GM23338 (cell line): ENCODE measurements around the gene TRPV5. TPM values are rescaled to one million over a fixed set of nuclear protein-coding genes. Genes with fewer than 3 reads are reported as not detected.

ENCODE experiments used
- ATAC-seq: fragments of 200-7000 bp; cut with Tn5 transposase; 3 replicates; pipeline ENCODE4 v1.9.1; 2020
- DNase-seq: peaks from one replicate; pipeline ENCODE4 v3.0.0-alpha.2; 2015; ENCODE audit warnings: low spot score
- H2AFZ ChIP-seq: fragments of 200-600 bp; sonication (generic); 2 replicates; pipeline ENCODE4 v1.8.0; 2016; ENCODE audit warnings: antibody characterized with exemption, mild to moderate bottlenecking, moderate library complexity
- H3F3A ChIP-seq: fragments of 200-600 bp; sonication (generic); replicated peaks from 2 replicates; pipeline ENCODE4 v1.8.0; 2017; ENCODE audit warnings: antibody characterized with exemption, mixed run types, low read depth
- H3K27ac ChIP-seq: fragments of 200-600 bp; sonication (generic); 2 replicates; pipeline ENCODE4 v1.6.1; 2016; ENCODE audit warnings: low read depth
- H3K27me3 ChIP-seq: fragments of 200-600 bp; sonication (generic); 2 replicates; pipeline ENCODE4 v1.8.0; 2016; ENCODE audit warnings: mild to moderate bottlenecking, mixed run types, moderate library complexity; ENCODE audit not compliant: insufficient read depth
- H3K36me3 ChIP-seq: fragments of 200-600 bp; sonication (generic); 2 replicates; pipeline ENCODE4 v1.8.0; 2016; ENCODE audit warnings: mild to moderate bottlenecking; ENCODE audit not compliant: insufficient read depth
- H3K4me1 ChIP-seq: fragments of 200-600 bp; sonication (generic); 2 replicates; pipeline ENCODE4 v1.8.0; 2016; ENCODE audit warnings: mild to moderate bottlenecking, moderate library complexity; ENCODE audit not compliant: insufficient read depth
- H3K4me2 ChIP-seq: fragments of 200-600 bp; sonication (generic); 2 replicates; pipeline ENCODE4 v1.7.1; 2017; ENCODE audit warnings: mixed run types
- H3K4me3 ChIP-seq: fragments of 200-600 bp; sonication (generic); 2 replicates; pipeline ENCODE4 v1.6.1; 2016; ENCODE audit warnings: mixed run types
- H3K79me2 ChIP-seq: fragments of 200-600 bp; sonication (generic); replicated peaks from 2 replicates; pipeline ENCODE4 v1.8.0; 2017; ENCODE audit warnings: mild to moderate bottlenecking; ENCODE audit not compliant: insufficient read depth
- H3K9me2 ChIP-seq: fragments of 200-600 bp; sonication (generic); 2 replicates; pipeline ENCODE4 v1.8.0; 2017; ENCODE audit not compliant: insufficient read depth
- H4K20me1 ChIP-seq: fragments of 200-600 bp; sonication (generic); replicated peaks from 2 replicates; pipeline ENCODE4 v1.8.0; 2017; ENCODE audit warnings: mild to moderate bottlenecking; ENCODE audit not compliant: insufficient read depth
- H3K27ac Mint-ChIP-seq: 2 replicates; pipeline ENCODE4 v1.8.0; 2020; ENCODE audit warnings: inconsistent platforms, mild to moderate bottlenecking, moderate library complexity, mixed read lengths
- H3K27me3 Mint-ChIP-seq: 3 replicates; pipeline ENCODE4 v1.8.0; 2022; ENCODE audit warnings: low read depth, mild to moderate bottlenecking, moderate library complexity, mixed read lengths, inconsistent platforms; ENCODE audit not compliant: insufficient read depth, poor library complexity
- H3K36me3 Mint-ChIP-seq: 3 replicates; pipeline ENCODE4 v1.8.0; 2021; ENCODE audit warnings: low read depth, mild to moderate bottlenecking, inconsistent platforms, moderate library complexity, mixed read lengths
- H3K4me1 Mint-ChIP-seq: 3 replicates; pipeline ENCODE4 v1.8.0; 2020; ENCODE audit warnings: mild to moderate bottlenecking, inconsistent platforms, mixed read lengths
- H3K4me3 Mint-ChIP-seq: 3 replicates; pipeline ENCODE4 v1.8.0; 2021; ENCODE audit warnings: moderate library complexity, mild to moderate bottlenecking, inconsistent platforms, mixed read lengths
- H3K9me3 Mint-ChIP-seq: 3 replicates; pipeline ENCODE4 v1.8.0; 2020; ENCODE audit warnings: moderate library complexity, mild to moderate bottlenecking, inconsistent platforms, mixed read lengths
- CREB1 ChIP-seq: fragments of 250-450 bp; sonication (Bioruptor Pico); IDR thresholded peaks from 2 replicates; pipeline ENCODE4 v1.5.0; 2020; ENCODE audit warnings: low read depth, mild to moderate bottlenecking, moderate library complexity
- JUNB ChIP-seq: IDR thresholded peaks from one replicate; pipeline ENCODE4 v1.6.1; 2016; ENCODE audit warnings: antibody characterized with exemption; ENCODE audit not compliant: unreplicated experiment
- NANOG ChIP-seq: IDR thresholded peaks from 2 replicates; pipeline ENCODE4 v1.6.1; 2016; ENCODE audit warnings: antibody characterized with exemption, borderline replicate concordance
- POLR2AphosphoS5 ChIP-seq: IDR thresholded peaks from 2 replicates; pipeline ENCODE4 v1.6.1; 2016; ENCODE audit warnings: antibody characterized with exemption, low read depth
- REST ChIP-seq: IDR thresholded peaks from one replicate; pipeline ENCODE4 v1.6.1; 2018; ENCODE audit warnings: antibody characterized with exemption; ENCODE audit not compliant: unreplicated experiment
- STAT1 ChIP-seq: IDR thresholded peaks from one replicate; pipeline ENCODE4 v1.6.1; 2016; ENCODE audit warnings: antibody characterized with exemption; ENCODE audit not compliant: unreplicated experiment
- ZNF114 ChIP-seq: fragments of 250-450 bp; sonication (Bioruptor Pico); IDR thresholded peaks from 2 replicates; pipeline ENCODE4 v1.5.0; 2020; ENCODE audit warnings: mild to moderate bottlenecking, moderate library complexity
- ZNF331 ChIP-seq: fragments of 250-450 bp; sonication (Bioruptor Pico); IDR thresholded peaks from 2 replicates; pipeline ENCODE4 v1.5.0; 2020; ENCODE audit warnings: low read depth, mild to moderate bottlenecking, moderate library complexity
- ZNF462 ChIP-seq: fragments of 250-450 bp; sonication (Bioruptor Pico); IDR thresholded peaks from 2 replicates; pipeline ENCODE4 v1.5.0; 2020; ENCODE audit warnings: mild to moderate bottlenecking, moderate library complexity
- polyA plus RNA-seq: library from polyadenylated mRNA; unstranded; fragments of >200 nt; fragmentation: Nextera tagmentation; extraction: Ambion mirVana; gene quantifications from 2 replicates; pipeline ENCODE4 v1.2.1, GENCODE V29; 2016
- total RNA-seq: library from RNA; depleted of rRNA; stranded (reverse); fragments of >200 nt; shearing (Covaris generic); gene quantifications from 2 replicates; pipeline ENCODE4 v1.2.3, GENCODE V29; 2014
- TF ChIP-seq, protein P1 (sequence below), 2 experiments: fragments of 200-600 bp in 1 of 2; sonication (generic) in 1 of 2; conservative IDR thresholded peaks; 2 replicates each; pipeline versions ENCODE4 v1.5.1 to v1.6.1; 2016 to 2017; ENCODE audit warnings: antibody characterized with exemption in 2 of 2, low read depth in 2 of 2, mild to moderate bottlenecking in 2 of 2, moderate library complexity in 1 of 2
- TF ChIP-seq, protein P2 (sequence below): IDR thresholded peaks from 2 replicates; pipeline ENCODE4 v1.6.1; 2016; ENCODE audit warnings: antibody characterized with exemption

Gene TRPV5
- total and polyA plus RNA-seq, 2 experiments from 2014 or later = not detected

- Mint-ChIP-seq H3K4me3 (no peak overlapping the region), H3K9me3 (no peaks in the 10 kb centered on the region), H3K27me3 (peaks cover 6% of the 10 kb centered on the region), H3K36me3 (no peaks in the 10 kb centered on the region), H3K4me1 (peaks cover 3% of the 10 kb centered on the region), H3K27ac (no peak overlapping the region)
- Histone ChIP-seq H3K27ac (no peak overlapping the region), H3K9me2 (0 out of 2 replicates have a peak, but pooled peaks cover 7% of the 10 kb centered on the region), H3K36me3 (no peaks in the 10 kb centered on the region), H4K20me1 (no peaks in the 10 kb centered on the region), H3K4me1 (no peaks in the 10 kb centered on the region), H3F3A (no peaks in the 10 kb centered on the region), H3K27me3 (no peaks in the 10 kb centered on the region), H3K4me3 (no peak overlapping the region), H3K4me2 (no peak overlapping the region), H2AFZ (no peak overlapping the region), H3K79me2 (no peaks in the 10 kb centered on the region)
- DNase-seq (no peak), ATAC-seq (no peak)
- TF ChIP-seq, protein P1, sequence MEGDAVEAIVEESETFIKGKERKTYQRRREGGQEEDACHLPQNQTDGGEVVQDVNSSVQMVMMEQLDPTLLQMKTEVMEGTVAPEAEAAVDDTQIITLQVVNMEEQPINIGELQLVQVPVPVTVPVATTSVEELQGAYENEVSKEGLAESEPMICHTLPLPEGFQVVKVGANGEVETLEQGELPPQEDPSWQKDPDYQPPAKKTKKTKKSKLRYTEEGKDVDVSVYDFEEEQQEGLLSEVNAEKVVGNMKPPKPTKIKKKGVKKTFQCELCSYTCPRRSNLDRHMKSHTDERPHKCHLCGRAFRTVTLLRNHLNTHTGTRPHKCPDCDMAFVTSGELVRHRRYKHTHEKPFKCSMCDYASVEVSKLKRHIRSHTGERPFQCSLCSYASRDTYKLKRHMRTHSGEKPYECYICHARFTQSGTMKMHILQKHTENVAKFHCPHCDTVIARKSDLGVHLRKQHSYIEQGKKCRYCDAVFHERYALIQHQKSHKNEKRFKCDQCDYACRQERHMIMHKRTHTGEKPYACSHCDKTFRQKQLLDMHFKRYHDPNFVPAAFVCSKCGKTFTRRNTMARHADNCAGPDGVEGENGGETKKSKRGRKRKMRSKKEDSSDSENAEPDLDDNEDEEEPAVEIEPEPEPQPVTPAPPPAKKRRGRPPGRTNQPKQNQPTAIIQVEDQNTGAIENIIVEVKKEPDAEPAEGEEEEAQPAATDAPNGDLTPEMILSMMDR (conservative IDR thresholded peaks at IDR 0.05; ENCODE audit: low read depth in 2 of 2) = no peak
- TF ChIP-seq POLR2AphosphoS5 (no peak), ZNF462 (CRISPR knock-in tag) (no peak), ZNF114 (CRISPR knock-in tag) (no peak), JUNB (no peak), CREB1 (CRISPR knock-in tag) (no peak), STAT1 (no peak), NANOG (no peak), REST (no peak), ZNF331 (CRISPR knock-in tag) (no peak)
- TF ChIP-seq, protein P2, sequence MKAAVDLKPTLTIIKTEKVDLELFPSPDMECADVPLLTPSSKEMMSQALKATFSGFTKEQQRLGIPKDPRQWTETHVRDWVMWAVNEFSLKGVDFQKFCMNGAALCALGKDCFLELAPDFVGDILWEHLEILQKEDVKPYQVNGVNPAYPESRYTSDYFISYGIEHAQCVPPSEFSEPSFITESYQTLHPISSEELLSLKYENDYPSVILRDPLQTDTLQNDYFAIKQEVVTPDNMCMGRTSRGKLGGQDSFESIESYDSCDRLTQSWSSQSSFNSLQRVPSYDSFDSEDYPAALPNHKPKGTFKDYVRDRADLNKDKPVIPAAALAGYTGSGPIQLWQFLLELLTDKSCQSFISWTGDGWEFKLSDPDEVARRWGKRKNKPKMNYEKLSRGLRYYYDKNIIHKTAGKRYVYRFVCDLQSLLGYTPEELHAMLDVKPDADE = no peak
These were observed 8.0 kb upstream of the TRPV5 start for GRCh38 chr7:142941541-142941940.
